Suprapubic skin (tissue), 4 donors: ENCODE measurements around the gene TULP4.

ENCODE experiments used
- CTCF ChIP-seq, 2 donors: fragments of 200-600 bp in 1 of 2; fragments of 450-650 bp in 1 of 2; sonication (generic) in 1 of 2; IDR thresholded peaks; one replicate each; pipeline ENCODE4 v1.5.1; 2016 to 2019; ENCODE audit warnings: antibody characterized with exemption in 2 of 2, mild to moderate bottlenecking in 1 of 2, moderate library complexity in 1 of 2
- POLR2A ChIP-seq, 2 donors: fragments of 450-650 bp; IDR thresholded peaks; one replicate each; pipeline ENCODE4 v1.6.1; 2017; ENCODE audit warnings: antibody characterized with exemption in 2 of 2, mild to moderate bottlenecking in 2 of 2, moderate library complexity in 2 of 2
- POLR2AphosphoS5 ChIP-seq, 3 donors: sonication (generic); formaldehyde crosslinking; IDR thresholded peaks; one replicate each; pipeline ENCODE4 v1.6.1; 2017; ENCODE audit warnings: antibody characterized with exemption in 3 of 3

DNA sequence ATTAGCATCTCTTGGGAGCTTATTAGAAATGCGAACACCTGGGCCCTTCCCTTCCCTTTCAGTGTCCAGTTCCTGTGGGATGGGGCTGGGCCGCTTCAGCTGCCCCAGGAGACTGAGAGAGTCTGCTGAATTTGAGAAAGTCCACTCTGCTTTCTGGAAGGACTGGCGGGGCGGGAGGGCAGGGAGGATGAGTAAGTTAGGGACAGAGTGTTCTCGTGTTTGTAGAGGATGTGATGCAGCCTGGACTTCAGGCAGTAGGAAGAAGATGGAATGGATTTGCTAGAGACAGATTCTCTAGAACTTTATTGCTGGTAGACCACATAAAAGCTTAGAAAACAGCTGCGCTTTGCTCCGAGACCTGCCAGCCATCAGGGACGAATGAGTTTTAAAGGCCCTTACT lies 1.1 kb upstream of the TULP4 start:
- TF ChIP-seq CTCF (IDR thresholded peaks at IDR 0.05) (no peak), POLR2A (IDR thresholded peaks at IDR 0.05) (no peak), POLR2AphosphoS5 (IDR thresholded peaks at IDR 0.05) (no peak)
